ENCODE measurements around the gene EP400.
A peak's percentile ranks its signal among the peaks of the same experiment; 100 is the strongest.

The EP400 gene

GRCh38 chr12:131908092-131909080 lies 41.4 kb upstream of the EP400 start:
- H3K36me3 ChIP-seq (ENCODE audit: control insufficient read depth, insufficient read depth, low read length, severe bottlenecking), result peaks cover 37% of the 10 kb centered on the region
- no peak overlapping the region for H3K9ac ChIP-seq (ENCODE audit: low read length)
- DNase-seq (ENCODE audit: low read depth), result no peak
- H3K9me3 ChIP-seq (ENCODE audit: control insufficient read depth, low read length), result no peaks in the 10 kb centered on the region
- no peak overlapping the region for H3K4me3 ChIP-seq (ENCODE audit: low read length)
- H3K27me3 ChIP-seq (replicated peaks; ENCODE audit: control insufficient read depth, insufficient read depth, low read length), result no peaks in the 10 kb centered on the region
- peaks cover 14% of the 10 kb centered on the region for H3K4me1 ChIP-seq (ENCODE audit: control insufficient read depth, insufficient read depth, low read length)

GRCh38 chr12:131909081-131909751 lies 40.5 kb upstream of the EP400 start:
- peaks cover 43% of the 10 kb centered on the region for H3K36me3 ChIP-seq (ENCODE audit: control insufficient read depth, insufficient read depth, low read length, severe bottlenecking)
- peaks cover 14% of the 10 kb centered on the region for H3K4me1 ChIP-seq (ENCODE audit: control insufficient read depth, insufficient read depth, low read length)
- no peak for DNase-seq (ENCODE audit: low read depth)
- H3K9me3 ChIP-seq (ENCODE audit: control insufficient read depth, low read length), result no peaks in the 10 kb centered on the region
- H3K4me3 ChIP-seq (ENCODE audit: low read length), result no peak overlapping the region
- H3K27me3 ChIP-seq (replicated peaks; ENCODE audit: control insufficient read depth, insufficient read depth, low read length), result no peaks in the 10 kb centered on the region
- no peak overlapping the region for H3K9ac ChIP-seq (ENCODE audit: low read length)

- no peak overlapping the region for H3K4me3 ChIP-seq (ENCODE audit: low read length)
- H3K36me3 ChIP-seq (ENCODE audit: control insufficient read depth, insufficient read depth, low read length, severe bottlenecking), result peaks cover 49% of the 10 kb centered on the region
- peaks cover 14% of the 10 kb centered on the region for H3K4me1 ChIP-seq (ENCODE audit: control insufficient read depth, insufficient read depth, low read length)
- no peak for DNase-seq (ENCODE audit: low read depth)
- no peak overlapping the region for H3K9ac ChIP-seq (ENCODE audit: low read length)
- H3K27me3 ChIP-seq (replicated peaks; ENCODE audit: control insufficient read depth, insufficient read depth, low read length), result no peaks in the 10 kb centered on the region
- no peaks in the 10 kb centered on the region for H3K9me3 ChIP-seq (ENCODE audit: control insufficient read depth, low read length)
Measured at GRCh38 chr12:131909752-131910219, 40.0 kb upstream of the EP400 start.

- Histone ChIP-seq H3K4me3 (ENCODE audit: low read length) (no peak overlapping the region), H3K4me1 (ENCODE audit: control insufficient read depth, insufficient read depth, low read length) (peaks cover 14% of the 10 kb centered on the region), H3K27me3 (replicated peaks; ENCODE audit: control insufficient read depth, insufficient read depth, low read length) (no peaks in the 10 kb centered on the region), H3K36me3 (ENCODE audit: control insufficient read depth, insufficient read depth, low read length, severe bottlenecking) (peaks cover 56% of the 10 kb centered on the region), H3K9me3 (ENCODE audit: control insufficient read depth, low read length) (no peaks in the 10 kb centered on the region), H3K9ac (ENCODE audit: low read length) (no peak overlapping the region)
- no peak for DNase-seq (ENCODE audit: low read depth)
Measured at GRCh38 chr12:131910302-131911027, 39.3 kb upstream of the EP400 start.

GRCh38 chr12:131911028-131911650 lies 38.6 kb upstream of the EP400 start:
- peaks cover 62% of the 10 kb centered on the region for H3K36me3 ChIP-seq (ENCODE audit: control insufficient read depth, insufficient read depth, low read length, severe bottlenecking)
- H3K4me3 ChIP-seq (ENCODE audit: low read length), result no peak overlapping the region
- no peaks in the 10 kb centered on the region for H3K9me3 ChIP-seq (ENCODE audit: control insufficient read depth, low read length)
- no peaks in the 10 kb centered on the region for H3K27me3 ChIP-seq (replicated peaks; ENCODE audit: control insufficient read depth, insufficient read depth, low read length)
- H3K9ac ChIP-seq (ENCODE audit: low read length), result no peak overlapping the region
- DNase-seq (ENCODE audit: low read depth), result no peak
- H3K4me1 ChIP-seq (ENCODE audit: control insufficient read depth, insufficient read depth, low read length), result peaks cover 14% of the 10 kb centered on the region

- Histone ChIP-seq H3K9ac (ENCODE audit: low read length) (peak overlapping the region; percentile 25), H3K9me3 (ENCODE audit: control insufficient read depth, low read length) (no peaks in the 10 kb centered on the region), H3K27me3 (replicated peaks; ENCODE audit: control insufficient read depth, insufficient read depth, low read length) (no peaks in the 10 kb centered on the region), H3K4me1 (ENCODE audit: control insufficient read depth, insufficient read depth, low read length) (peaks cover 14% of the 10 kb centered on the region), H3K36me3 (ENCODE audit: control insufficient read depth, insufficient read depth, low read length, severe bottlenecking) (peaks cover 66% of the 10 kb centered on the region), H3K4me3 (ENCODE audit: low read length) (no peak overlapping the region)
- DNase-seq (ENCODE audit: low read depth), result no peak
Measured at GRCh38 chr12:131911851-131912477, 37.8 kb upstream of the EP400 start.

- Histone ChIP-seq H3K9me3 (ENCODE audit: control insufficient read depth, low read length) (no peaks in the 10 kb centered on the region), H3K36me3 (ENCODE audit: control insufficient read depth, insufficient read depth, low read length, severe bottlenecking) (peaks cover 66% of the 10 kb centered on the region), H3K27me3 (replicated peaks; ENCODE audit: control insufficient read depth, insufficient read depth, low read length) (no peaks in the 10 kb centered on the region), H3K4me1 (ENCODE audit: control insufficient read depth, insufficient read depth, low read length) (peaks cover 14% of the 10 kb centered on the region), H3K4me3 (ENCODE audit: low read length) (no peak overlapping the region), H3K9ac (ENCODE audit: low read length) (peak overlapping the region; percentile 25)
- peak; percentile 71 for DNase-seq (ENCODE audit: low read depth)
Measured at GRCh38 chr12:131912518-131913274, 37.0 kb upstream of the EP400 start.

GRCh38 chr12:131913666-131914065 lies 36.1 kb upstream of the EP400 start:
- Histone ChIP-seq H3K9ac (ENCODE audit: low read length) (no peak overlapping the region), H3K27me3 (replicated peaks; ENCODE audit: control insufficient read depth, insufficient read depth, low read length) (no peaks in the 10 kb centered on the region), H3K4me1 (ENCODE audit: control insufficient read depth, insufficient read depth, low read length) (peaks cover 14% of the 10 kb centered on the region), H3K4me3 (ENCODE audit: low read length) (no peak overlapping the region), H3K9me3 (ENCODE audit: control insufficient read depth, low read length) (no peaks in the 10 kb centered on the region), H3K36me3 (ENCODE audit: control insufficient read depth, insufficient read depth, low read length, severe bottlenecking) (peaks cover 65% of the 10 kb centered on the region)
- DNase-seq (ENCODE audit: low read depth), result no peak

GRCh38 chr12:131914179-131914702 lies 35.5 kb upstream of the EP400 start:
- no peak overlapping the region for H3K4me3 ChIP-seq (ENCODE audit: low read length)
- peaks cover 59% of the 10 kb centered on the region for H3K36me3 ChIP-seq (ENCODE audit: control insufficient read depth, insufficient read depth, low read length, severe bottlenecking)
- no peak overlapping the region for H3K9ac ChIP-seq (ENCODE audit: low read length)
- H3K4me1 ChIP-seq (ENCODE audit: control insufficient read depth, insufficient read depth, low read length), result peaks cover 14% of the 10 kb centered on the region
- no peaks in the 10 kb centered on the region for H3K9me3 ChIP-seq (ENCODE audit: control insufficient read depth, low read length)
- no peak for DNase-seq (ENCODE audit: low read depth)
- no peaks in the 10 kb centered on the region for H3K27me3 ChIP-seq (replicated peaks; ENCODE audit: control insufficient read depth, insufficient read depth, low read length)

All from adipocyte (in vitro differentiated cells).